Thoracic aorta (tissue), 2 donors: ENCODE data around the gene DTD1. TPM values are rescaled to one million over a fixed set of nuclear protein-coding genes. Genes with fewer than 3 reads are reported as not detected.

Source experiments
- ATAC-seq: fragments of 150-250 bp; one replicate; pipeline ENCODE4 v1.8.0; 2017; ENCODE audit warnings: low read depth; ENCODE audit not compliant: insufficient number of reproducible peaks, low FRiP score
- DNase-seq: peaks from one replicate; pipeline ENCODE4 v3.0.0-alpha.2; 2020; ENCODE audit warnings: low spot score
- H3K27ac ChIP-seq, 2 donors: fragments of 200-600 bp; sonication (generic); 1 replicate in 1 of 2; 2 replicates in 1 of 2; pipeline ENCODE4 v1.5.1; 2016; ENCODE audit warnings: mild to moderate bottlenecking in 2 of 2, moderate library complexity in 2 of 2
- H3K27me3 ChIP-seq: fragments of 200-600 bp; sonication (generic); replicated peaks from 2 replicates; pipeline ENCODE4 v1.6.0; 2016; ENCODE audit warnings: mild to moderate bottlenecking; ENCODE audit not compliant: insufficient read depth
- H3K36me3 ChIP-seq: fragments of 200-600 bp; sonication (generic); one replicate; pipeline ENCODE4 v1.5.1; 2016
- H3K4me1 ChIP-seq, 2 donors: fragments of 200-600 bp; sonication (generic); 1 replicate in 1 of 2; 2 replicates in 1 of 2; pipeline versions ENCODE4 v1.5.1 to v1.6.0; 2016; ENCODE audit warnings: low read depth in 2 of 2, mild to moderate bottlenecking in 1 of 2; ENCODE audit not compliant: control insufficient read depth in 1 of 2
- H3K4me3 ChIP-seq: fragments of 200-600 bp; sonication (generic); 2 replicates; pipeline ENCODE4 v1.5.1; 2016; ENCODE audit warnings: mild to moderate bottlenecking
- H3K9me3 ChIP-seq: fragments of 200-600 bp; sonication (generic); 2 replicates; pipeline ENCODE4 v1.5.1; 2016
- total RNA-seq, 2 donors: library from RNA; depleted of rRNA; stranded (reverse); fragments of >200 nt; gene quantifications; one replicate each; pipeline versions ENCODE4 v1.1.0 to v1.2.3, GENCODE V29; 2016
- TF ChIP-seq, protein P1 (sequence below): fragments of 200-600 bp; sonication (generic); IDR thresholded peaks from one replicate; pipeline ENCODE4 v1.5.1; 2019; ENCODE audit warnings: antibody characterized with exemption

DTD1 gene
- total RNA-seq, 2 donors from 2014 or later = 29.6 to 36.9 TPM

DNA sequence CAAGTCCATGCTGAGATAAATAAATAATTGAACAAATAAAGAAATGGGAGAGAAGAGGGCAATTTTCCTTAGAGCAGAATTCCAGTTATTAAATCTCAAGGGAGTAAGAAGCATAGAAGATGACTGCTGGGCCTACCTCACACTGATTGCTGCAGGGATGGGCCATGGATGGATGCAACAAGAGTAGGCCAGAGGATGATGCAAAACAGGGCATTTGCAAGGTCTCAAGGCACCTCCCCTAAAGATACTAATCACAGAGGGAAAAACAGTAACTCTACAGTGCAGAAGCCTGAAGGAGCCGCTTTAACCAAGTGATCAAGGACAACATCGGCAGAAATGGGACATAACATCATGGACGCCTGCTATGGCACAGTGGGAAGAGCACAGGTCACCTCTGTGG lies 224.1 kb downstream of the DTD1 start:
- Histone ChIP-seq H3K4me1 (no peaks in the 10 kb centered on the region), H3K4me3 (no peak overlapping the region), H3K36me3 (no peaks in the 10 kb centered on the region), H3K9me3 (no peaks in the 10 kb centered on the region), H3K27ac (no peak overlapping the region), H3K27me3 (no peaks in the 10 kb centered on the region)
- DNase-seq = no peak
- TF ChIP-seq, protein P1, sequence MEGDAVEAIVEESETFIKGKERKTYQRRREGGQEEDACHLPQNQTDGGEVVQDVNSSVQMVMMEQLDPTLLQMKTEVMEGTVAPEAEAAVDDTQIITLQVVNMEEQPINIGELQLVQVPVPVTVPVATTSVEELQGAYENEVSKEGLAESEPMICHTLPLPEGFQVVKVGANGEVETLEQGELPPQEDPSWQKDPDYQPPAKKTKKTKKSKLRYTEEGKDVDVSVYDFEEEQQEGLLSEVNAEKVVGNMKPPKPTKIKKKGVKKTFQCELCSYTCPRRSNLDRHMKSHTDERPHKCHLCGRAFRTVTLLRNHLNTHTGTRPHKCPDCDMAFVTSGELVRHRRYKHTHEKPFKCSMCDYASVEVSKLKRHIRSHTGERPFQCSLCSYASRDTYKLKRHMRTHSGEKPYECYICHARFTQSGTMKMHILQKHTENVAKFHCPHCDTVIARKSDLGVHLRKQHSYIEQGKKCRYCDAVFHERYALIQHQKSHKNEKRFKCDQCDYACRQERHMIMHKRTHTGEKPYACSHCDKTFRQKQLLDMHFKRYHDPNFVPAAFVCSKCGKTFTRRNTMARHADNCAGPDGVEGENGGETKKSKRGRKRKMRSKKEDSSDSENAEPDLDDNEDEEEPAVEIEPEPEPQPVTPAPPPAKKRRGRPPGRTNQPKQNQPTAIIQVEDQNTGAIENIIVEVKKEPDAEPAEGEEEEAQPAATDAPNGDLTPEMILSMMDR = no peak
- no peak for ATAC-seq

DNA sequence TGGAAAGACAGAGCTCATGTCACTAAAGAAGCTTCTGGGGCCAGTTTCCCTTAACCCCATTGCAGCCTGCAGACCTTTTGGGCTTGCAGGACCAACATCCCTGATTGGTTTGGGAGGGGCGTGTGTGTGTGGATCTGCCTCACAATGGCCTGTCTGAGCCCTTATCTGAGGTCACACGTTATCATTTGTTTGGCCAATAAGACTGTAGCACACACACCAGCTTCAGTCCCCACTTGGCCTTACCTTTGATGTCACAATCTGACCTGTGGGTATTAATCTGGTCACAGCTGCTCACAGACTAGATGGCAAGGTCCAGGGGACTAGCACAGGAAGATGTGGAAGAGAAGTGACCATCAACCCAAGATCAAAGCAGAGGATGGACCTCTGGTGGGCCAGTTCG lies 225.6 kb downstream of the DTD1 start, which contains the start of gene SCP2D1:
TSS of gene SCP2D1 (plus strand) at position 301 of the 400 bp plus-strand sequence. CDS start at position 334, 33 bp downstream.
- Histone ChIP-seq H3K27me3 (no peaks in the 10 kb centered on the region), H3K36me3 (no peaks in the 10 kb centered on the region), H3K9me3 (no peaks in the 10 kb centered on the region), H3K4me3 (no peak within 1 kb of the TSS), H3K4me1 (no peaks in the 10 kb centered on the region), H3K27ac (no peak within 1 kb of the TSS)
- no peak for ATAC-seq
- DNase-seq = no peak
- TF ChIP-seq, protein P1 = no peak

DNA sequence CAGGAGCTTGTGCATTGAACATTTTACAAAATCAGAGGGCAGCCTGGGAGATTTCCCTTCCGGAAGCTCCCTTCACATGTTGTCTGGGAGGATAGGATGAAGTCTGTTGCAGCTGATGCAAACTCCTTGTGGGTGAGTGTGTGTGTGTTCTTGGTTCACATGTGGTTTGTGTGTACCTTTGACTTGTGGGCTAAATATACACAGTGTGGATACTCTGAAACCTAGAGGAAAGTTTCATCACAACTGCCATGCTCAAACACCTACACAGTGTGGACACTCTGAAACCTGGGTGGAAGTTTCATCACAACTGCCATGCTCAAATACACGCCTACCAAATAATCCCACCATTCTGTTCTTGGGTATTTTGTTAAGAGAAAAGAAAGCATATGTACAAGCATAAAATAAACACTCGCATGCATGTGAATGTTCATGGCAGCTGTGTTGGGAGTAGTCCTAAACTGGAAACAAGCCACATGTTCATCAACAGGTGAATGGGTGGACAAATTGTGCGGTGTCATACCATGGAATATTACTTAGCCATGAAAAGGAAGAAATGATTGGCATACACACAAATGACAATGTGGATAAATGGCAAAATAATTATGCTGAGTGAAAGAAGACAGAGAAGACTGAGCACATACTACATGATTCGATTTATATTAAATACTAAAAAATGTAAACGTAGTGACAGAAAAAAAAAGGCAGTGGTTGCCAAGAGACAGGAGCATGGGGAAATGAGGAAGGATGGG lies 227.5 kb downstream of the DTD1 start:
- Histone ChIP-seq H3K36me3 (no peaks in the 10 kb centered on the region), H3K27ac (no peak overlapping the region), H3K9me3 (no peaks in the 10 kb centered on the region), H3K4me3 (no peak overlapping the region), H3K4me1 (no peaks in the 10 kb centered on the region), H3K27me3 (no peaks in the 10 kb centered on the region)
- TF ChIP-seq, protein P1 = no peak
- no peak for ATAC-seq
- DNase-seq = no peak

Other genes starting within 250 kb of the DTD1 start
- 1 to 10 TPM; 3.2 to 3.7 TPM for gene DZANK1, start 121.0 kb upstream of the DTD1 start, total RNA-seq
- 10 to 100 TPM in 1 of 2 donors, 1 to 10 TPM in 1; 9.1 to 17.1 TPM for gene POLR3F, start 120.7 kb upstream of the DTD1 start, total RNA-seq
- gene RBBP9, start 90.8 kb upstream of the DTD1 start, total RNA-seq = 10 to 100 TPM; 12.2 to 18.3 TPM
- 10 to 100 TPM; 22.2 to 32.9 TPM for gene SEC23B, start 80.1 kb upstream of the DTD1 start, total RNA-seq
- 100 to 1,000 TPM in 1 of 2 donors, 10 to 100 TPM in 1; 47.5 to 113 TPM for gene SMIM26, start 20.6 kb upstream of the DTD1 start, total RNA-seq
- gene SCP2D1, start 225.7 kb downstream of the DTD1 start, total RNA-seq = not detected